Left lung (tissue), 10 donors: ENCODE data around the gene FCHSD2. TPM values are rescaled to one million over a fixed set of nuclear protein-coding genes. Genes with fewer than 3 reads are reported as not detected.
"Not testable (repeated sequence)": the region's sequence is repeated elsewhere in the genome, so short reads cannot be mapped to it uniquely, and the experiment has no call there.

Experiments used
- ATAC-seq: fragments of 200-7000 bp; cut with Tn5 transposase; one replicate; pipeline ENCODE4 v1.9.1; 2020; ENCODE audit warnings: moderate library complexity
- DNase-seq, 4 donors: peaks; one replicate each; pipeline ENCODE4 v3.0.0-alpha.2; 2013 to 2020
- H3K27ac ChIP-seq, 2 donors: fragments of 200-600 bp; sonication (generic) in 1 of 2; one replicate each; pipeline versions ENCODE4 v1.5.0 to v1.8.0; 2020 to 2021
- H3K27me3 ChIP-seq, 2 donors: fragments of 200-600 bp; sonication (generic) in 1 of 2; one replicate each; pipeline versions ENCODE4 v1.5.0 to v1.8.0; 2020 to 2021
- H3K36me3 ChIP-seq, 2 donors: fragments of 200-600 bp; sonication (generic) in 1 of 2; one replicate each; pipeline versions ENCODE4 v1.5.0 to v1.8.0; 2020 to 2021
- H3K4me1 ChIP-seq, 2 donors: fragments of 200-600 bp; one replicate each; pipeline ENCODE4 v1.8.0; 2021
- H3K4me3 ChIP-seq, 2 donors: fragments of 200-600 bp; sonication (generic) in 1 of 2; one replicate each; pipeline versions ENCODE4 v1.5.0 to v1.8.0; 2020 to 2021; ENCODE audit warnings: mild to moderate bottlenecking in 1 of 2
- H3K9me3 ChIP-seq, 2 donors: fragments of 200-600 bp; sonication (generic) in 1 of 2; one replicate each; pipeline versions ENCODE4 v1.5.0 to v1.8.0; 2020 to 2021
- intact Hi-C, 2 donors: fragments of 100-400 bp; cut with DNase I; formaldehyde crosslinking; loops; one replicate each; pipeline versions ENCODE4 v1.11.2 to v1.14.2; 2022
- polyA plus RNA-seq, 6 donors: library from polyadenylated mRNA; unstranded; fragments of 120-200 nt; gene quantifications; one replicate each; pipeline ENCODE4 v1.2.1, GENCODE V29; 2013; ENCODE audit not compliant: insufficient read length in 6 of 6
- total RNA-seq, 2 donors: library from RNA; stranded (reverse); fragmentation: NEBNext Ultra II Directional; extraction: Animal tissue kit (Norgen Biotek cat#: 25700); gene quantifications; one replicate each; pipeline ENCODE4 v1.2.1, GENCODE V29; 2021
- TF ChIP-seq, protein P1 (sequence below), 2 donors: fragments of 200-600 bp; sonication (generic) in 1 of 2; IDR thresholded peaks; one replicate each; pipeline versions ENCODE4 v1.5.0 to v1.8.0; 2021; ENCODE audit warnings: antibody characterized with exemption in 2 of 2
- donor health status: DM: no; HTN: yes; CAD: no.
- donor health status: DM: no; HTN: no; CAD: no.

The FCHSD2 gene
- total and polyA plus RNA-seq, 8 donors, result 46.2 to 58.2 (median 48.5) TPM

DNA sequence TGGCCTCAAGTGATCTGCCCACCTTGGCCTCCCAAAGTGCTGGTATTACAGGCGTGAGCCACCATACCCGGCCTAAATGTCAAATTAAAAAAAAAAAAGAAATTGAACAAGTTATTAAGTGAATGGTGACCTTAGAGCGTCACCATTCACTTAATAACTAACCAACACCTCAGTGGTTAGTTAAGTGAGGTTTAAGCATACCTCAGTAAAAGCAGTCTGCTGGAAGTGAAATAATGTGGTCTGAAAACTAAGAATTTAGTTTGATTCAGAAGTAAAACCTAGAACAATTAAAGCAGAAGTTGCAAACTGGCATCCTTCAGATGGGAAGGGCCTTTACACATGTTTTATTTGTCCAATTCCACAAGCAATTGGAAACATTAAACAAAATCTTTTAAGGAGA lies 71.5 kb downstream of the FCHSD2 start:
- no peak for ATAC-seq
- H3K9me3 ChIP-seq, result no peaks in the 10 kb centered on the region
- DNase-seq, result no peak
- no peak overlapping the region for H3K4me3 ChIP-seq
- no peaks in the 10 kb centered on the region for H3K27me3 ChIP-seq
- H3K4me1 ChIP-seq, result peaks cover 12 to 36% of the 10 kb centered on the region in 2 donors
- TF ChIP-seq, protein P1, sequence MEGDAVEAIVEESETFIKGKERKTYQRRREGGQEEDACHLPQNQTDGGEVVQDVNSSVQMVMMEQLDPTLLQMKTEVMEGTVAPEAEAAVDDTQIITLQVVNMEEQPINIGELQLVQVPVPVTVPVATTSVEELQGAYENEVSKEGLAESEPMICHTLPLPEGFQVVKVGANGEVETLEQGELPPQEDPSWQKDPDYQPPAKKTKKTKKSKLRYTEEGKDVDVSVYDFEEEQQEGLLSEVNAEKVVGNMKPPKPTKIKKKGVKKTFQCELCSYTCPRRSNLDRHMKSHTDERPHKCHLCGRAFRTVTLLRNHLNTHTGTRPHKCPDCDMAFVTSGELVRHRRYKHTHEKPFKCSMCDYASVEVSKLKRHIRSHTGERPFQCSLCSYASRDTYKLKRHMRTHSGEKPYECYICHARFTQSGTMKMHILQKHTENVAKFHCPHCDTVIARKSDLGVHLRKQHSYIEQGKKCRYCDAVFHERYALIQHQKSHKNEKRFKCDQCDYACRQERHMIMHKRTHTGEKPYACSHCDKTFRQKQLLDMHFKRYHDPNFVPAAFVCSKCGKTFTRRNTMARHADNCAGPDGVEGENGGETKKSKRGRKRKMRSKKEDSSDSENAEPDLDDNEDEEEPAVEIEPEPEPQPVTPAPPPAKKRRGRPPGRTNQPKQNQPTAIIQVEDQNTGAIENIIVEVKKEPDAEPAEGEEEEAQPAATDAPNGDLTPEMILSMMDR (IDR thresholded peaks at IDR 0.05), result no peak
- intact Hi-C loops, result no loop called here
- peak overlapping the region in 1 of 2 donors; percentile 20 for H3K27ac ChIP-seq
- no peaks in the 10 kb centered on the region for H3K36me3 ChIP-seq

DNA sequence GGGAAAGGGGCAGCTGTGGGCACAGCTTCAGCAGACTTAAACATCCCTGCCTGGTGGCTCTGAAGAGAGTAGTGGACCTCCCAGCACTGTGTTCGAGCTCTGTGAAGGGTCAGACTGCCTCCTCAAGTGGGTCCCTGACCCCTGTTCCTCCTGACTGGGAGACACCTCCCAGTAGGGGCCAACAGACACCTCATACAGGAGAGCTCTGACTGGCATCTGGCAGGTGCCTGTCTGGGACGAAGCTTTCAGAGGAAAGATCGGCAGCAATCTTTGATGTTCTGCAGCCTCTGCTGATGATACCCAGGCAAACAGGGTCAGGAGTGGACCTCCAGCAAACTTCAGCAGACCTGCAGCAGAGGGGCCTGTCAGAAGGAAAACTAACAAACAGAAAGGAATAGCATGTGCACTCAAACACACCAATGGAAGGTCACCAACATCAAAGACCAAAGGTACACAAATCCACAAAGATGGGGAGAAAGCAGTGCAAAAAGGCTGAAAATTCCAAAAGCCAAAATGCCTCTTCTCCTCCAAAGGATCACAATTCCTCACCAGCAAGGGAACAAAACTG lies 80.2 kb downstream of the FCHSD2 start:
- H3K4me3 ChIP-seq, ATAC-seq, H3K27me3 ChIP-seq, H3K36me3 ChIP-seq, DNase-seq, intact Hi-C loops, H3K27ac ChIP-seq, H3K9me3 ChIP-seq: not testable (repeated sequence)
- H3K4me1 ChIP-seq, result peaks cover 0 to 20% of the 10 kb centered on the region in 2 donors

DNA sequence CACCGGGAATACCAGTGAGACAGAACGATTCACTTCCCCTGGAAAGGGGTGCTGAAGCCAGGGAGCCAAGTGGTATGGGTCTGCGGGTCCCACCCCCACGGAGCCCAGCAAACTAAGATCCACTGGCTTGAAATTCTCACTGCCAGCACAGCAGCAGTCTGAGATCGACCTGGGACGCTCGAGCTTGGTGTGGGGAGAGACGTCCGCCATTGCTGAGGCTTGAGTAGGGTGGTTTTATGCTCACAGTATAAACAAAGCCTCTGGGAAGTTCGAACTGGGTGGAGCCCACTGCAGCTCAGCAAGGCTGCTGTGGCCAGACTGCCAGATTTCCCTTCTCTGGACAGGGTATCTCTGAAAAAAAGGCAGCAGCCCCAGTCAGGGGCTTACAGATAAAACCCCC lies 80.7 kb downstream of the FCHSD2 start:
- ATAC-seq, H3K27ac ChIP-seq: not testable (repeated sequence)

DNA sequence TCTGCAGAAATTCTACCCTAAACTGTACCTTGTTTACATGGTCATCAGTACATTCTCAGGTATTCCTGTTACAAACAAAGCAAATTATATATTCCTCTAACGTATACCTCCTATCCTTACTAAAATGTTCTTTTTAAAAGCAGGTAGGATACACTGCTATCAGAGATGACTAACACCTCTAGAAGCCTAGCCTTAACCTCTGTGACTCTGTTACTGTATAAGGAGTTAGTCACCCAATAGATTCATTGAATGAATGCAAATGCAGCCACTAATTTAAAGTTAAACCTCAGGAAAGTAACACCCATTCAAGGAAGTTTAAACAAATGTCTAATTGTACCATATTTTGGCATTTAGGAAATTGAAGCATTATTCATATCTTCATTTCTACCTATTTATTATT lies 82.2 kb downstream of the FCHSD2 start:
- peaks cover 0 to 17% of the 10 kb centered on the region in 2 donors for H3K4me1 ChIP-seq
- intact Hi-C loops, result no loop called here
- no peak overlapping the region for H3K4me3 ChIP-seq
- no peak overlapping the region for H3K27ac ChIP-seq
- H3K36me3 ChIP-seq, result no peaks in the 10 kb centered on the region
- TF ChIP-seq, protein P1 (IDR thresholded peaks at IDR 0.05), result no peak
- no peaks in the 10 kb centered on the region for H3K27me3 ChIP-seq
- no peaks in the 10 kb centered on the region for H3K9me3 ChIP-seq
- DNase-seq (no peak), ATAC-seq (no peak)

More for the DNA sequence above, 80.7 kb downstream of the FCHSD2 start:
- intact Hi-C loops, H3K36me3 ChIP-seq, DNase-seq, H3K27me3 ChIP-seq, H3K9me3 ChIP-seq, H3K4me3 ChIP-seq: not testable (repeated sequence)
- peaks cover 0 to 20% of the 10 kb centered on the region in 2 donors for H3K4me1 ChIP-seq

DNA sequence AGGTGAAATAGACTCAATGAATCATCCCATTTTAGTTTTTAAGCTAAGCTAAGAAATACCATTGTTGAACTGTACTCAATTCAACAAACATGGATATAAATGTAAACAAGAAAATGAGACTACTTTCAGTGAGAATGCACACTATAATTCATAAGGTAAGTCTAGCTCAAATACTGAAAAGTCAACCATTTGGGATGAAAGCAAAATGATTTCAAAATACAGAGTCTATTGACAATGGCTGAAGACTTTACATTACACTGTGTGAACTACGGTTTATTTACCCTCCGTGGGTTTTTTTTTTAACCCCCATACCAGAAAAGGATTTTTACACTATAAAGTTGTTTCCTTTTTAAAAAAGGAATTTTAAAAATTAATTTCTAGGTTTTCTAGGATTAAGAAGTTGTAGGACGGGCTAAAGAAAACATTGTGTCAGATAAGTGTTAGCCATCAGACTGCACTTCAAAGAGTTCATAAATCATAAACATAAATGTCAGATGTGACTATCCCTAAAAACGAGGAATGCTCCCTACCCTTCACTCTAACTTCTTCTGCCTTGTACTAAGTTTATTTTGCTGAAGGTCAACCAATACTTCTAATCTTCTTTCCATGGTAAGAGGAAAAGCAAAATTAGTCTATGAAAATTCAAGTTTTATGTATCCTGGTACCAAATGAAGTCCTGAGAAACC lies 83.0 kb downstream of the FCHSD2 start:
- no peaks in the 10 kb centered on the region for H3K27me3 ChIP-seq
- intact Hi-C loops, result no loop called here
- DNase-seq (no peak), ATAC-seq (no peak)
- H3K27ac ChIP-seq, result no peak overlapping the region
- H3K9me3 ChIP-seq, result no peaks in the 10 kb centered on the region
- no peak overlapping the region for H3K4me3 ChIP-seq
- H3K4me1 ChIP-seq, result peaks cover 0 to 14% of the 10 kb centered on the region in 2 donors
- TF ChIP-seq, protein P1 (IDR thresholded peaks at IDR 0.05), result no peak
- H3K36me3 ChIP-seq, result no peaks in the 10 kb centered on the region

DNA sequence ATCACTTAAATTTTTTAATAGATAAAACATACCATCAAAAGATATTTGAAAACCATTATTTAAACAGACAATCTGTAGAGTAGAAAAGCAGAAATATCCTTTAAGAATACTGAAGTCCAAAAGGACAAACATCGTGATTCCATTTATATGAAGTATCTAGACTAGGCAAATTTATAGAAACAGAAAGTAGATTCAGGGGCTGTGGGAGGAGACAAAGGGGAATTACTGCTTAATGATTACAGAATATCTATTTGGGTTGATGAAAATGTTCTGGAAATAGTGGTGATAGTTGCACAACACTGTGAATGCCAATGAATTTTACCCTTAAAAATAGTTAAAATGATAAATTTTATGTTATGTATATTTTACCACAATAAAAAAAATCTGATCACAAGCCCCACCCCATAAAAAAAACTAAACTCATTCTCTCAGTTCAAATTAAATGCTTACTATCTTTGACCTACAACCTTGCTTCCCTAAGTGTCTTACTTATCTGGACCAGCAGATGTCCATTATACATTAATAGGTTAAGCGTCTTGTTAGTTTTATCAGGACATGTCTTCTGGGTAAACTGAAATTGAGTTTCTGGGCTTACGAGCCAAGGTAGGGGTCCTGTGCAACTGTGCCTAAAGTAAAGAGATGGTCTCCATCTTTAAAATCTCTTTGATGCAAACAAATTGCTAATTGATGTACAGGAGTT lies 86.3 kb downstream of the FCHSD2 start:
- TF ChIP-seq, protein P1 (IDR thresholded peaks at IDR 0.05), result no peak
- no peak for DNase-seq
- Histone ChIP-seq H3K4me3 (no peak overlapping the region), H3K36me3 (no peaks in the 10 kb centered on the region), H3K4me1 (peaks cover 0 to 11% of the 10 kb centered on the region in 2 donors), H3K27ac (no peak overlapping the region), H3K27me3 (no peaks in the 10 kb centered on the region), H3K9me3 (no peaks in the 10 kb centered on the region)
- intact Hi-C loops, result no loop called here
- no peak for ATAC-seq
